ENCODE data around the gene UBE2R2.

GRCh38 chr9:33878691-33879366 lies 61.9 kb downstream of the UBE2R2 start:
- TF ChIP-seq CTCF (IDR thresholded peaks at IDR 0.05) (no peak), POLR2A (IDR thresholded peaks at IDR 0.05) (no peak)
